Right hindlimb (tissue), 1 donor: ENCODE data around the gene SLC19A1.
A peak's percentile ranks its signal among the peaks of the same experiment; 100 is the strongest.
"Not testable (repeated sequence)": the region's sequence is repeated elsewhere in the genome, so short reads cannot be mapped to it uniquely, and the experiment has no call there.

Experiments used
- DNase-seq: peaks from one replicate; pipeline ENCODE4 v3.0.0-alpha.2; 2018

SLC19A1 gene

DNA sequence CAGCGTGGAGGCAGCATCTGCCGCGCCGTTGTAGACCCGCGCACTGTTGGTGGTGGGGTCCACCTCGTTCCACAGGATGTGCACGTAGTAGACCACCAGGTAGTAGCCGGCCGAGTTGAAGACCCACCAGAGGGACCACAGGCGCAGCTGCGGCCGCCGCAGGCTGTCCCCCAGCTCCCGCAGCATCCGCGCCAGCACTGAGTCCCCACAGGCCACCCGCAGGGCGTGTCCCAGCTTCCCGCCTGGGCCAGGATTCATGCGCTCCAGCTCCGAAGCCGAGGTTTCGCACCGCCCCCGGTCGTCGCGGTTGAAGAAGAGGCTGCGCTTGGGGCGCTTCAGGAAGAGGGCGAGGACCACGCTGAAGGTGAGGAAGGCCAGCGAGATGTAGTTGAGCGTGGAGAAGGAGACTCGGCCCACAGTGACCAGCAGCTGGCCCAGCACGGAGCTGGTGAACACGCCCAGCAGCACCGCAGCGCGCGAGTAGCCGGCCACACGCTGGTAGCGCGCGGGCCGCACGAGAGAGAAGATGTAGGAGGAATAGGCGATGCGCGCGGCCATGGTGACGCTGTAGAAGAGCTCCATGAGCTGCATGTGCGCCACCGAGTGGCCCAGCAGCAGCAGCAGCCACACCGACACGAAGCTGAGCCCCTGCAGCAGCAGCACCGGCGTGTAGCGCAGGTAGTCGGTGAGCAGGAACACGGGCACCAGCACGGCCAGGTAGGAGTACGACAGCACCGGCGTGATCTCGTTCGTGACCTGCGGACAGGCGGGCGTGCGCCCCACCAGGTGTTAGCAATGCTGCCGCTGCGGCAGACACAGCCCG is 10.6 kb downstream of the SLC19A1 start:
- DNase-seq = peak; percentile 18

DNA sequence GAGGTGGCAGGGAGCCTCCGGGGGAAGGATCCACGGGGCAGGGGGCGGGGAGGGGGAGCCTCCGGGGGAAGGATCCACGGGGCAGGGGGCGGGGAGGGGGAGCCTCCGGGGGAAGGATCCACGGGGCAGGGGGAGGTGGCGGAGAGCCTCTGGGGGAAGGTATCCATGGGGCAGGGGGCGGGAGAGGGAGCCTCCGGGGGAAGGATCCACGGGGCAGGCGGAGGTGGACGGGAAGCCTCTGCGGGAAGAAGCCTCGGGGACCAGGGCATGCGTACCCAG is 11.2 kb downstream of the SLC19A1 start:
- not testable (repeated sequence) for DNase-seq

GRCh38 chr21:45530423-45531113 is 11.7 kb downstream of the SLC19A1 start:
- peak; percentile 19 for DNase-seq

DNA sequence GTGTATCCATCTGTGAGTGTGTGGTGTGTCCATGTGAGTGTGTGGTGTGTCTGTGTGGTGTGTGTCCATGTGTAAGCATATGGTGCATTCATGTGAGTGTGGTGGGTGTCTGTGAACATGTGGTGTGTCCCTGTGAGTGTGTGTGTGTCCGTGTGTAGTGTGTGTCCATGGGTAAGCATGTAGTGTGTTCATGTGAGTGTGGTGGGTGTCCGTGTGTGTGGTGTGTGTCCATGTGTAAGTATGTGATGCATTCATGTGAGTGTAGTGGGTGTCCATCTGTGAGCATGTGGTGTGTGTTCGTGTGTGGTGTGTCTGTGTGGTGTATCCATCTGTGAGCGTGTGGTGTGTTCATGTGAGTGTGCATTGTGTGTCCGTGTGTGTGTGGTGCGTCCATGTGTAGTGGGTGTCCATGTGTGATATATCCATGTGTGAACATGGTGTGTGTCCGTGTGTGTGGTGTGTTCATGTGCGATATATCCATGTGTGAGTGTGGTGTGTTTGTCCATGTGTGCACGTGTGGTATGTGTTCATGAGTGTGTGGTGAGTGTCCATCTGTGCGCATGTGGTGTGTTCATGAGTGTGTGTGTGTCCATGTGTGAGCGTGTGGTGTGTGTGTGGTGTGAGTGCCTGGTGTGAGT is 12.3 kb downstream of the SLC19A1 start:
- DNase-seq = no peak

- DNase-seq = peak; percentile 15
These were observed 13.1 kb downstream of the SLC19A1 start for GRCh38 chr21:45528981-45529784.

GRCh38 chr21:45528028-45528705 is 14.1 kb downstream of the SLC19A1 start:
- DNase-seq = no peak

- DNase-seq = peak; percentile 17
These were observed 14.9 kb downstream of the SLC19A1 start for GRCh38 chr21:45527151-45527999.

DNA sequence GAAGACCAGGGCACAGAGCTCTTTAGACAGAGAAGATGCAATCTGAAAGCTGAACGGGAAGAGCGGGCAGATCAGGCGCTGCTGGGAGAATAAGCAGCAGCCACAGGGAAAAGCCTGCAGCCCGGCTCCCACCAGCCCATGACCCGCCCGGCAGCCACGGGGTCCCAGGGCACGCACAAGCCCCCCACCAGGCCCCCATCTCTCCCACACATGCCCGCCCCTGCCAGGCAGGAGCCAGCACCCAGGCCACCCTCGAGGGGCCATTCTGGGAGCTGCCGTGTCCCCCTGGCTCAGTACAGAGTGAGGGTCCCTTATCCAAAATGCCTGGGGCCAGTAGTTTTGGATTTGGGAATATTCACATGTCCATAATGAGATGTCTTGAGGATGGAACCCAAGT is 16.3 kb downstream of the SLC19A1 start:
- no peak for DNase-seq

DNA sequence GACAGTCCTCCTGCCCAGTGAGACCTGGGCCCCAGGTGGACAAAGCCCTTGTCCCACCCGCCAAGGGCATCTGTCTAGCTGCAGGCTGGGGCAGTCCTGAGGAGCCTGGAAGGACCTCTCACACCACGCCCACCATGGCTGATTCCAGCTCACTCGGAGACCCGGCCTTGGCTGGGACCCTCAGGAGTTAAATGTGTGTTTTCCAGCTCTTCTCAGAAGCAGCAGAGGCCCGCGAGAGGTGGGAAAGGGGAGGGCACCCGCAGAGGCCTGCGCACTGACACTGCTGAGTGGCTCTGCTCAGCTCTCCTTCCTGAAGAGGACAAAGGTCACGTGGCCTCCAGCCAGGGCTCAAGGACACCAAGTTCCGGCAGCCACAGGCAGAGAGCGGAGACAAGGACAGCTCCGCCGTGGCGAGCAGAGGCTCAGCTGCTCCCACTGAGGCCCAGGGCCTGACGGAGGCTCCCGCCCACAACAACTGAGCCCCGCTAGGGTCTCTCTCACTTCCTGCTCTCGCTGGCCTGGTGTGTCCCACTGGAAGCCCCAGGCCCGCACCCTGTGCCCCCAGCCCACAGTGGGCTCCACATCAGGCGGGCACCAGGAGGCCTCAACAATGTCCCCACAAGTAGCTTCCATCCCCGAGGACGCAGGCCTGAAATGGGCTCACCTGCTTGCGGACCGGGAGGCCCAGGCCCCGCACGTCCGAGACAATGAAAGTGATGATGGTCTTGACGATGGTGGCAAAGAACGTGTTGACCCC is 16.9 kb downstream of the SLC19A1 start:
- DNase-seq = peak; percentile 50

GRCh38 chr21:45524756-45525152 is 17.5 kb downstream of the SLC19A1 start:
- DNase-seq = no peak

DNA sequence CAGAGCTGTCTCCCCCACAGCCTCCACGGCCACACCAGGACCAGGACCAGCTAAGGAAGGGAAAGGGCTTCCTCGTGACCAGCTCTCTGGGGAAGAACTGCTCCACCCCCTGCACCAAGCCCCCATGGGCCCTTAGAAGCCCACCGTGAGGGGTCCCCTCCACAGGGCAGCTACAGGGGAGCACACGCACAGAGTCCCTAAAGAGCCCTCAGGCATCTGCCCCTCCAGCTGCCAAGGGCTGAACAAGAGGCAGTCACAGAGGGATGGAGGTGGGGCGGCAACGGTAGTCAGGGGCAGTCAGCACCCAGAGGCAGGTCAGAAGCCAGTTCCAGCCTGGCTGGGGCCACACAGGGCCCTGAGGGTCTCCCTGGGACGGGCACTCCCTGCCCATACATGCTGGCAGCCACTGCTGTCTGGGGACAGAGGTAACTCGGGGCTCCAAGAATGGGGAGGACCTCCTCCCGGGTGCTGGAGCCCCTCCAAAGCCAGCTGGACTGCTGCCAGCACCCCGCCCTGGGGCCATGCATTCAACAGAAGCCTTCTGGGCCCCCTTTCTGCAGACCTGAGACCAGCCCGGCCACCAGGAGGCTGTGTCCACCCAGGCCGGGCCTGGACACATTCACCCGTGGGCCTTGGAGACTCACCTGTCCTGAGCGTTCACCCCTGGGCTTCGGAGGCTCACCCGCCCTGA is 18.7 kb downstream of the SLC19A1 start:
- DNase-seq = no peak

DNA sequence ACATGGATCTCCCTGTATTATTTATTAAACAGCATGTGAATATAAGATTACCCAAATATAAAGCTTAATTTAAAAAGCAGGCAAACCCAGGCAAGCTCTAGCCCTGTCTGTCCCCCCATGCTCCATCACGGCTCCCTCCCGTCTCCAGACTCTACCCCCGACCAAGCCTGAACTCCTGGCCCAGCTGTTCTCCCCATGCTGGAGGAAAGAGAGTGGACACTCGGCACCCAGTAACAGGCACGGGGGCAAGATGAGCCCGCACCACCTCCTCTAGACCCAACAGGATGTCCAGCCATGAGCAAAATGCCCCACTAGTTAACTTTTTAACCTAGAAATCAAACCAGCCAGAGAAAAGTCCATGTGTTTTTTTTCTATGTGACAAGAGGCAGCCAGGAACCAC is 19.3 kb downstream of the SLC19A1 start:
- no peak for DNase-seq

DNA sequence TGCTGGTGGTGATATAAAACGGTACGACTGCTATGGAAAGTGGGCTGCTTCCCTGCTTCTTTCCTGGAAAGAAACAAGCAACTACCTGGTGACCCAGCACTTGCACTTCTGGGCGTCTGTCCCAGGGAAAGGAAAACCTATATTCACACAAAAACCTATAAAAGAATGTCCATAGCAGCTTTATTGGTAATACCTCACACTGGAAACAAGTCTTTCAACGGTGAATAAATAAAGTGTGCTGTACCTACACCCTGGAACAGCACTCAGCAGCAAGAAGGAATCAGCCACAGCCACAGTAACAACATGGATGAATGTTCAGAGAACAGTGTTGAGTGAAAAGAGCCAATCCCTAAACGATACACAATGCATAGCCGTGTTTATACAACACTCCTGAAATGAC is 19.9 kb downstream of the SLC19A1 start:
- DNase-seq = no peak

GRCh38 chr21:45521241-45521640 is 21.0 kb downstream of the SLC19A1 start:
- no peak for DNase-seq

DNA sequence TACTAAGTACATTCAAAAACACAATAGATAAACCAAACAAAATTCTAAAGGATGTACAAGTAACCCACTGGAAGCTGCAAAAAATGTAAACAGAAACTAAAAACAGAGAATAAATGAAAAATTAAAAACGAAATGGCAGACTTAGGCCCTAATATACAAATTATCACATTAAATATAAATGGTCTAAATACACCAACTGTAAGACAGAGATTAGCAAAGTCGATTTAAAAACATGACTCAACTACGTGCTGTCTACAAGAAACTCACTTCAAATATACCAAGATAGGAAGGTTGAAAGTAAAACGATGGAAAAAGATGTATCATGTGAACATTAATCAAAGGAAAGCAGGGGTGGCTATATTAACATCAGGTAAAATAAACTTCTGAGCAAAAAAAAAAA is 23.1 kb downstream of the SLC19A1 start:
- DNase-seq = no peak

- no peak for DNase-seq
These were observed 23.5 kb downstream of the SLC19A1 start for GRCh38 chr21:45518742-45519141.

DNA sequence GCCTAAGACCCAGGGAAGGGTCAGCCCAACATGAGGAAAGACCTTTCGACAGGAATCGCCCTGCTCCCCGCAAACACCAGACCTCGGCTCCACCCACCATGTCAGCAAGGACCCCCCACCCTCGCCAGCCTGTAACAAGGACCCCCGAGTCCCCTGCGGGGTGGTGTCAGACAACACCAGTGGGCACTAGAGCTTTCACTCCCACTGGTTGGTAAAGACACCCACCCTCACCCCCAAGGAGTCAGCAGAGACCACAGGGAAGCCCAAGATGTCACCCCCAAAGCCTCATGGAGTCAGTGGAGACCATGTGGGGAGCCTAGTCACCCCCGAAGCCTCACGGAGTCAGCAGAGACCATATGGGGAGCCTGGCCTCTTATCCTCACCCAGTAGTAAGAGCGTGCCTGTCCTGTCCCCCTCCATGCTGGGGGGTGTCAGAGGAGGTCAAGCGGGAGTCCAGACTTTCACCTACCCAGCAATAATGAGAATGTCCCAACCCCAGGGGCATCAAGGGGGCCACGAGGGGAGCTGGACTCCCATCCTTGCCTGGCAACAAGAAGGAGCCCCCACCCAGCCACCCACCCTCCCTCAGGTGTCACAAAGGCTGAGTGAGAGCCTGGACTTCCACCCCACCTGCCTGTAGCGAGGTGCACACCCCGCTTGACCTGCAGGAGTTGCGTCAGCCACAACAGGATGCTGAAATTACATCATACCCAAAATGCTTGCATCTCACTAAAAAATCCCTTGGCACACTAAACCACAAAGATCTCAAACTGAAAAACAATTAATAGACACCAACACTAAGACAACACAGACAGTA is 24.8 kb downstream of the SLC19A1 start:
- DNase-seq = no peak

- DNase-seq = no peak
These were observed 25.5 kb downstream of the SLC19A1 start for GRCh38 chr21:45516671-45517151.

GRCh38 chr21:45516071-45516670 is 26.1 kb downstream of the SLC19A1 start:
- no peak for DNase-seq
